ENCODE measurements around the gene ELMO2. TPM values are rescaled to one million over a fixed set of nuclear protein-coding genes. Genes with fewer than 3 reads are reported as not detected.

Gene ELMO2
- total and polyA plus RNA-seq, 2 of the 4 experiments (the other 2 are of a cell fraction) = 29.2 to 52.7 TPM

GRCh38 chr20:46423342-46423741, 16.9 kb upstream of the ELMO2 start:
- no peak overlapping the region for H3K4me3 ChIP-seq (ENCODE audit: insufficient read depth, low read depth, low read length)
- no TSS peak for BruUV-seq (replicated peaks)
- ChIA-PET CTCF (no interaction called here), POLR2A (ENCODE audit: unreplicated experiment) (interaction anchor here (0.6 kb wide), 1 partner anchor 167 kb away, joined by 5 read pairs; no protein-coding TSS in a partner anchor)
- no peaks in the 10 kb centered on the region for H3K4me1 ChIP-seq (ENCODE audit: control insufficient read depth, insufficient read depth, low read length)
- DNase-seq (no peak), ATAC-seq (ENCODE audit: low read depth) (no peak)
- H3K18ac ChIP-seq (ENCODE audit: low read depth, low read length) = no peak overlapping the region
- dilution Hi-C loops (cut with HindIII; ENCODE audit: low sequenced_read_pairs, unreplicated experiment) = no loop called here
- no peaks in the 10 kb centered on the region for H4K20me1 ChIP-seq (ENCODE audit: insufficient read depth, low read length)
- no peak overlapping the region for H2BK5ac ChIP-seq (ENCODE audit: low read depth, low read length, poor library complexity, severe bottlenecking)
- no peak overlapping the region for H3K23ac ChIP-seq (ENCODE audit: low read depth, low read length)
- H3K36me3 ChIP-seq (ENCODE audit: control insufficient read depth, insufficient read depth, low read length) = no peaks in the 10 kb centered on the region
- no peak overlapping the region for H4K8ac ChIP-seq (ENCODE audit: low read depth in 2 of 2, low read length in 2 of 2)
- no peak overlapping the region for H3K4ac ChIP-seq (ENCODE audit: low read depth, low read length)
- H3K9ac ChIP-seq (ENCODE audit: low read depth, low read length) = no peak overlapping the region
- no peaks in the 10 kb centered on the region for H3K9me3 ChIP-seq (ENCODE audit: control insufficient read depth, insufficient read depth, low read length)
- H3K14ac ChIP-seq (replicated peaks; ENCODE audit: low read depth, low read length) = no peak overlapping the region
- peaks cover 9% of the 10 kb centered on the region for H3K27me3 ChIP-seq (ENCODE audit: control insufficient read depth, insufficient read depth, low read length)
- H2BK15ac ChIP-seq (ENCODE audit: low read depth, low read length) = no peak overlapping the region
- no peaks in the 10 kb centered on the region for H3K9me1 ChIP-seq (ENCODE audit: insufficient read depth, low read length)
- no CpG with 5 or more reads among the region's 3 CpGs for WGBS, 2 experiments (ENCODE audit: extremely low coverage in 2 of 2, insufficient read length in 1 of 2)
- H2AK9ac ChIP-seq (replicated peaks; ENCODE audit: low read depth, low read length, poor library complexity) = no peak overlapping the region
- TF ChIP-seq RAD21 (IDR thresholded peaks at IDR 0.05; ENCODE audit: low read length) (no peak), CHD1 (IDR thresholded peaks at IDR 0.05; ENCODE audit: low read depth, low read length) (no peak), CTCF (conservative IDR thresholded peaks at IDR 0.05; ENCODE audit: low read depth, low read length) (no peak), RCOR1 (IDR thresholded peaks at IDR 0.05; ENCODE audit: insufficient replicate concordance, low read length) (no peak), MXI1 (IDR thresholded peaks at IDR 0.05; ENCODE audit: borderline replicate concordance, low read depth, low read length) (no peak), BHLHE40 (IDR thresholded peaks at IDR 0.05; ENCODE audit: low read depth, low read length) (no peak), MAZ (IDR thresholded peaks at IDR 0.05; ENCODE audit: borderline replicate concordance, low read depth, low read length) (no peak), MAFK (IDR thresholded peaks at IDR 0.05; ENCODE audit: low read depth, low read length) (no peak), POLR2A (IDR thresholded peaks at IDR 0.05; ENCODE audit: low read depth, low read length) (no peak), USF2 (IDR thresholded peaks at IDR 0.05; ENCODE audit: low read depth, low read length) (no peak), CEBPB (IDR thresholded peaks at IDR 0.05; ENCODE audit: low read depth, low read length) (no peak), RFX5 (IDR thresholded peaks at IDR 0.05; ENCODE audit: low read depth, low read length) (no peak), NFE2L2 (IDR thresholded peaks at IDR 0.05; ENCODE audit: low read depth, low read length) (no peak), SMC3 (IDR thresholded peaks at IDR 0.05; ENCODE audit: low read depth, low read length) (no peak)
- TF ChIP-seq, protein P1, sequence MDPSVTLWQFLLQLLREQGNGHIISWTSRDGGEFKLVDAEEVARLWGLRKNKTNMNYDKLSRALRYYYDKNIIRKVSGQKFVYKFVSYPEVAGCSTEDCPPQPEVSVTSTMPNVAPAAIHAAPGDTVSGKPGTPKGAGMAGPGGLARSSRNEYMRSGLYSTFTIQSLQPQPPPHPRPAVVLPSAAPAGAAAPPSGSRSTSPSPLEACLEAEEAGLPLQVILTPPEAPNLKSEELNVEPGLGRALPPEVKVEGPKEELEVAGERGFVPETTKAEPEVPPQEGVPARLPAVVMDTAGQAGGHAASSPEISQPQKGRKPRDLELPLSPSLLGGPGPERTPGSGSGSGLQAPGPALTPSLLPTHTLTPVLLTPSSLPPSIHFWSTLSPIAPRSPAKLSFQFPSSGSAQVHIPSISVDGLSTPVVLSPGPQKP (IDR thresholded peaks at IDR 0.05; ENCODE audit: borderline replicate concordance, low read depth, low read length) = no peak
- no peak overlapping the region for H4K5ac ChIP-seq (ENCODE audit: low read depth, low read length)
- no peak overlapping the region for H2AFZ ChIP-seq (replicated peaks; ENCODE audit: low read length, poor library complexity)
- no peak overlapping the region for H2BK20ac ChIP-seq (ENCODE audit: low read depth, low read length)
- no peak overlapping the region for H2AK5ac ChIP-seq (ENCODE audit: low read depth, low read length)
- no peak overlapping the region for H3K4me2 ChIP-seq (ENCODE audit: low read depth, low read length)
- H4K91ac ChIP-seq (ENCODE audit: insufficient read depth, low read depth, low read length) = no peak overlapping the region
- no peaks in the 10 kb centered on the region for H3K79me1 ChIP-seq (ENCODE audit: low read depth in 1 of 2, low read length in 2 of 2)
- H2BK120ac ChIP-seq (ENCODE audit: low read depth, low read length) = no peak overlapping the region
- in situ Hi-C loops (cut with MboI; ENCODE audit: low sequenced_read_pairs) = no loop called here
- H3K56ac ChIP-seq (ENCODE audit: extremely low read depth, insufficient read depth, low read length) = no peak overlapping the region
- intact Hi-C loops (cut with micrococcal nuclease) = no loop called here
- H3K27ac ChIP-seq (ENCODE audit: insufficient read depth, low read length) = no peak overlapping the region
